Body of pancreas (tissue), 4 donors: Measurements from ENCODE around the gene PGLYRP4. TPM values are rescaled to one million over a fixed set of nuclear protein-coding genes. Genes with fewer than 3 reads are reported as not detected.
"Not testable (repeated sequence)": the region's sequence is repeated elsewhere in the genome, so short reads cannot be mapped to it uniquely, and the experiment has no call there.

Experiments used
- ATAC-seq: fragments of 150-250 bp; one replicate; pipeline ENCODE4 v1.9.1; 2016
- DNase-seq, 4 donors: peaks; one replicate each; pipeline ENCODE4 v3.0.0-alpha.2; 2019
- H3K27ac ChIP-seq, 4 donors: fragments of 200-600 bp; sonication (generic); 1 replicate in 3 of 4; 2 replicates in 1 of 4; pipeline versions ENCODE4 v1.5.1 to v1.6.1; 2016 to 2019; ENCODE audit warnings: mild to moderate bottlenecking in 1 of 4, mixed read lengths in 1 of 4, moderate library complexity in 1 of 4
- H3K27me3 ChIP-seq, 2 donors: fragments of 200-600 bp; sonication (generic); one replicate each; pipeline ENCODE4 v1.6.0; 2016; ENCODE audit warnings: mild to moderate bottlenecking in 1 of 2
- H3K36me3 ChIP-seq, 2 donors: fragments of 200-600 bp; sonication (generic); replicated peaks in 1 of 2; 2 replicates each; pipeline ENCODE4 v1.5.1; 2016; ENCODE audit warnings: low read depth in 2 of 2; ENCODE audit not compliant: insufficient read depth in 1 of 2
- H3K4me1 ChIP-seq: fragments of 200-600 bp; sonication (generic); one replicate; pipeline ENCODE4 v1.6.0; 2016
- H3K4me3 ChIP-seq, 2 donors: fragments of 200-600 bp; sonication (generic); 1 replicate in 1 of 2; 2 replicates in 1 of 2; pipeline ENCODE4 v1.5.1; 2016 to 2019
- H3K9me3 ChIP-seq, 3 donors: fragments of 200-600 bp; sonication (generic); 1 replicate in 2 of 3; 2 replicates in 1 of 3; pipeline ENCODE4 v1.5.1; 2016
- CTCF ChIP-seq, 7 experiments: fragments of 450-650 bp in 4 of 7; fragments of 200-600 bp in 3 of 7; sonication (generic) in 3 of 7; IDR thresholded peaks; one replicate each; pipeline ENCODE4 v1.5.1; 2016 to 2019; ENCODE audit warnings: antibody characterized with exemption in 7 of 7
- POLR2A ChIP-seq, 3 donors: fragments of 450-650 bp; IDR thresholded peaks; one replicate each; pipeline ENCODE4 v1.6.1; 2016; ENCODE audit warnings: antibody characterized with exemption in 3 of 3, mild to moderate bottlenecking in 2 of 3
- WGBS, 2 donors: methylation state at CpG; one replicate each; pipeline ENCODE4 v1.1.5; 2017; 5-methylcytosine and 5-hydroxymethylcytosine counted together
- intact Hi-C: fragments of 100-400 bp; cut with DNase I; formaldehyde crosslinking; loops from one replicate; pipeline ENCODE4 v1.15.1; 2023
- total RNA-seq, 2 donors: library from RNA; depleted of rRNA; stranded (reverse); fragments of >200 nt; gene quantifications; one replicate each; pipeline ENCODE4 v1.1.0, GENCODE V29; 2016

PGLYRP4 gene
- total RNA-seq, 2 donors from 2014 or later = not detected

DNA sequence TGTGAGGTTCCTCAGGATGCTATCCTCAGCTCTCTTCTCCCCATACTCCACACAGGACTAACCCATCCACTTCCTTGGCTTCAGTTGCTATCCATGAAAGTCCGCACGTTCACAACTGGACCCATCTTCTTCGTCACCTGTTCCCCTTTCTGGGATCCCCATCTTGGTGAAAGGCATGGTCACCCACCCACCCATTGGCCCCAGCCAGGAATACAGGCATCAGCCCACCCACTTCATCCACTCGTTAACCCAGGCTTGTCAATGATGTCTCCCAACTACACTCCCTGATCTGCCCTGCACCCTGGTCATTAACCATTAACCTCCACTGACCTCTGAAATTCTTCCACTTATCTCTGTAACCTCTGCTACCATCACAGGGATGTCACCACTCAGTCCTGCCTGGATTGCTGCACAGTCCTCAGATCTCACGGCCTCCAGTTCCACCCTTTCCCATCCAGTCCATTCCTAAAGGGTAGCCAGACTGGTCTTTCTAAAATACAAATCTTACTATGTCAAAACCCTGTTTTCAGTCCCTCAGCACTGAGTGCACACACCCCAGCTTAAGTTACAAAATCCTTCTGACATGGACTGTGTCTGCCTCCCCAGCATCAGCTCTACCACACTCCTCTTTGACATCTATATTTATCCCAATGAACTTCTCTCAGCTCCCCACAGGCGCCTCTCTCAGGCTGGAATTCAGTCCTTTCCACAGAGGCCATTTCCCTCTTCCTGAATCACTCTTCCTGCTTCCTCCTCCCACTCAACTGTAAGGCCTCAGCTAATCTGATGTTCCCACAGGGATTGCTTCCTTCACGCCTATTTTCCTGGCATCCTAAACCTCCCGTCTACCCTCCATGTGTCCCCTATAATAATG, 10.4 kb downstream of the PGLYRP4 start:
- no peak for TF ChIP-seq POLR2A (IDR thresholded peaks at IDR 0.05)
- TF ChIP-seq CTCF (IDR thresholded peaks at IDR 0.05) = no peak
- Histone ChIP-seq H3K4me1 (no peaks in the 10 kb centered on the region), H3K27ac (no peak overlapping the region), H3K36me3 (no peaks in the 10 kb centered on the region), H3K9me3 (no peaks in the 10 kb centered on the region), H3K4me3 (no peak overlapping the region), H3K27me3 (no peaks in the 10 kb centered on the region)
- intact Hi-C loops = no loop called here
- DNase-seq (no peak), ATAC-seq (no peak)
- 51 to 57% methylated on average over 8 of the region's 8 CpGs for WGBS, 2 donors

GRCh38 chr1:153336650-153337049, 12.0 kb downstream of the PGLYRP4 start:
- intact Hi-C loops = no loop called here
- Histone ChIP-seq H3K4me3 (no peak overlapping the region), H3K9me3 (peaks cover 0 to 4% (median 0%) of the 10 kb centered on the region in 3 donors), H3K36me3 (no peaks in the 10 kb centered on the region), H3K4me1 (no peaks in the 10 kb centered on the region), H3K27ac (no peak overlapping the region), H3K27me3 (no peaks in the 10 kb centered on the region)
- DNase-seq = no peak
- ATAC-seq = no peak
- TF ChIP-seq POLR2A (IDR thresholded peaks at IDR 0.05) = no peak
- no peak for TF ChIP-seq CTCF (IDR thresholded peaks at IDR 0.05)

DNA sequence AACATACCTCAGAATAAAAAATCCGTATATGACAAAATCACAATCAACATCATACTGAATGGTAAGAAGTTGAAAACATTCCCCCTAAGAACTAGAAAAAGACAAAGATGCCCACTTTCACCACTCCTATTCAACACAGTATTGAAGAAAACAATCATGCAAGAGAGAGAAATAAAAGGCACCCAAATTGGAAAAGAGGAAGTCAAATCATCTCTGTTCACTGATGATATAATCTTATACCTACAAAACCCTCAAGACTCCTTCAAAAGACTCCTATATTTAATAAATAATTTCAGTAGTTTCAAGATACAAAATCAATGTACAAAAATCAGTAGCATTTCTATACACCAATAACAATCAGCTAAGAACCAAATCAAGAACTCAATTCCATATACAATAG, 14.7 kb downstream of the PGLYRP4 start:
- 63 to 81% methylated on average over 1 of the region's 1 CpG for WGBS, 2 donors
- intact Hi-C loops = no loop called here
- Histone ChIP-seq H3K4me3 (no peak overlapping the region), H3K4me1 (no peaks in the 10 kb centered on the region), H3K27me3 (no peaks in the 10 kb centered on the region), H3K27ac (no peak overlapping the region), H3K9me3 (peaks cover 0 to 11% (median 0%) of the 10 kb centered on the region in 3 donors), H3K36me3 (no peaks in the 10 kb centered on the region)
- no peak for TF ChIP-seq CTCF (IDR thresholded peaks at IDR 0.05)
- no peak for TF ChIP-seq POLR2A (IDR thresholded peaks at IDR 0.05)
- ATAC-seq = no peak
- DNase-seq = no peak

GRCh38 chr1:153324912-153325311, 23.7 kb downstream of the PGLYRP4 start:
- Histone ChIP-seq H3K4me1 (no peaks in the 10 kb centered on the region), H3K4me3 (no peak overlapping the region), H3K27ac (no peak overlapping the region), H3K27me3 (no peaks in the 10 kb centered on the region), H3K36me3 (no peaks in the 10 kb centered on the region), H3K9me3 (peaks cover 0 to 19% (median 0%) of the 10 kb centered on the region in 3 donors)
- DNase-seq = no peak
- no peak for TF ChIP-seq POLR2A (IDR thresholded peaks at IDR 0.05)
- no peak for ATAC-seq
- intact Hi-C loops = no loop called here

- 26 to 41% methylated on average over 1 of the region's 1 CpG for WGBS, 2 donors
- no peak for DNase-seq
- H3K4me1 ChIP-seq = no peaks in the 10 kb centered on the region
Measured at GRCh38 chr1:153322568-153322967, 26.1 kb downstream of the PGLYRP4 start.

DNA sequence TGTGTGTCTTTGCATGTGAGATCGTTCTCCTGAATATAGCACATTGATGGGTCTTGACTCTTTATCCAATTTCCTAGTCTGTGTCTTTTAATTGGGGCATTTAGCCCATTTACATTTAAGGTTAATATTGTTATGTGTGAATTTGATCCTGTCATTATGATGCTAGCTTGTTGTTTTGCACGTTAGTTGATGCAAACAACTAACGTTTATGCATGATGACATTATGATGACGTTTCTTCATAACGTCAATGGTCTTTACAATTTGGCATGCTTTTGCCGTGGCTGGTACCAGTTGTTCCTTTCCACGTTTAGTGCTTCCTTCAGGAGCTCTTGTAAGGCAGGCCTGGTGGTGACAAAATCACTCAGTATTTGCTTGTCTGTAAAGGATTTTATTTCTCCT, 30.5 kb downstream of the PGLYRP4 start:
- WGBS, 2 donors = 60 to 74% methylated on average over 7 of the region's 7 CpGs
- H3K4me3 ChIP-seq, ATAC-seq, H3K4me1 ChIP-seq, H3K9me3 ChIP-seq, intact Hi-C loops, H3K36me3 ChIP-seq, DNase-seq, H3K27me3 ChIP-seq, H3K27ac ChIP-seq: not testable (repeated sequence)

More at GRCh38 chr1:153322568-153322967, 26.1 kb downstream of the PGLYRP4 start:
- H3K27ac ChIP-seq = no peak overlapping the region
- no peaks in the 10 kb centered on the region for H3K27me3 ChIP-seq
- no peak for ATAC-seq
- intact Hi-C loops = no loop called here
- TF ChIP-seq CTCF (IDR thresholded peaks at IDR 0.05) (no peak), POLR2A (IDR thresholded peaks at IDR 0.05) (no peak)
- peaks cover 0 to 18% (median 0%) of the 10 kb centered on the region in 3 donors for H3K9me3 ChIP-seq
- H3K36me3 ChIP-seq = no peaks in the 10 kb centered on the region
- no peak overlapping the region for H3K4me3 ChIP-seq

DNA sequence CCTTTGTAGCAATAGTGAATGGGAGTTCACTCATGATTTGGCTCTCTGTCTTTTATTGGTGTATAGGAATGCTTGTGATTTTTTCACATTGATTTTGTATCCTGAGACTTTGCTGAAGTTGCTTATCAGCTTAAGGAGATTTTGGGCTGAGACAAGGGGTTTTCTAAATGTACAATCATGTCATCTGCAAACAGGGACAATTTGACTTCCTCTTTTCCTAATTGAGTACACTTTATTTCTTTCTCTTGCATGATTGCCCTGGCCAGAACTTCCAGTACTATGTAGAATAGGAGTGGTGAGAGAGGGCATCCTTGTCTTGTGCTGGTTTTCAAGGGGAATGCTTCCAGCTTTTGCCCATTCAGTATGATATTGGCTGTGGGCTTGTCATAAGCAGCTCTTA, 32.6 kb downstream of the PGLYRP4 start:
- ATAC-seq, DNase-seq, H3K36me3 ChIP-seq, intact Hi-C loops, H3K27ac ChIP-seq, H3K4me3 ChIP-seq, H3K9me3 ChIP-seq, H3K4me1 ChIP-seq, H3K27me3 ChIP-seq: not testable (repeated sequence)

DNA sequence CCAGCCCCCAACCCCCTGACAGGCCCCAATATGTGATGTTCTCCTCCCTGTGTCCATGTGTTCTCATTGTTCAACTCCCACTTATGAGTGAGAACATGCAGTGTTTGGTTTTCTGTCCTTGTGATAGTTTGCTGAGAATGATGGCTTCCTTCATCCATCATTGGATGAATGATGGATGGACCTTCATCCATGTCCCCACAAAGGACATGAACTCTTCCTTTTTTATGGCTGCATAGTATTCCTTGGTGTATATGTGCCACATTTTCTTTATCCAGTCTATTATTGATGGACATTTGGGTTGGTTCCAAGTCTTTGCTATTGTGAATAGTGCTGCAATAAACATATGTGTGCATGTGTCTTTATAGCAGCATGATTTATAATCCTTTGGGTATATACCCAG, 34.3 kb downstream of the PGLYRP4 start:
- H3K4me1 ChIP-seq, H3K27me3 ChIP-seq, H3K36me3 ChIP-seq, intact Hi-C loops, H3K27ac ChIP-seq, H3K4me3 ChIP-seq, ATAC-seq, DNase-seq, H3K9me3 ChIP-seq: not testable (repeated sequence)
